ENCODE measurements around the gene IGSF21.

- TF ChIP-seq CTCF (IDR thresholded peaks at IDR 0.05) (no peak), POLR2A (IDR thresholded peaks at IDR 0.05) (no peak)
Measured at GRCh38 chr1:18069903-18070302, 37.7 kb upstream of the IGSF21 start.

Measured in thyroid gland (tissue), 4 donors.